K562 (cell line): ENCODE data around the gene AFAP1. TPM values are rescaled to one million over a fixed set of nuclear protein-coding genes. Genes with fewer than 3 reads are reported as not detected.
"Not testable (repeated sequence)": the region's sequence is repeated elsewhere in the genome, so short reads cannot be mapped to it uniquely, and the experiment has no call there.

Experiments
- ATAC-seq: fragments of 200-7000 bp; cut with Tn5 transposase; 3 replicates; pipeline ENCODE4 v1.9.1; 2020; ENCODE audit warnings: moderate library complexity
- BruUV-seq: library from RNA; stranded (reverse); fragments of 400-500 nt; replicated peaks from 2 replicates; lab custom pipeline; 2021; lab: Mats Ljungman, UMichigan
- CTCF ChIA-PET: fragments of 300-600 bp; formaldehyde crosslinking; extraction: SDS; loops from one replicate; lab custom pipeline; 2021; ENCODE audit warnings: low intra/inter-chr PET ratio; lab: Yijun Ruan, JAX
- POLR2A ChIA-PET: fragments of 300-600, 350-650 bp; sonication (Branson Sonifier 250); formaldehyde crosslinking; extraction: SDS; loops from one replicate; lab custom pipeline; 2021; ENCODE audit warnings: antibody characterized with exemption, inconsistent platforms; lab: Yijun Ruan, JAX
- DNase-seq, 4 experiments: peaks; one replicate each; pipeline versions ENCODE4 v3.0.0 to v3.0.0-alpha.2; 2011 to 2018; ENCODE audit warnings: low spot score in 3 of 4, mixed read lengths in 3 of 4; ENCODE audit errors: extremely low read depth in 1 of 4
- FAIRE-seq: peaks from 2 replicates; lab custom pipeline; 2011; peaks lifted over from hg19 to GRCh38; lab: Jason Lieb, UNC
- H2AFZ ChIP-seq: 2 replicates; pipeline ENCODE4 v1.6.0; 2011; ENCODE audit warnings: low read depth, low read length, control low read depth, inconsistent platforms
- H3K27ac ChIP-seq: fragments of 200-600 bp; 3 replicates; pipeline ENCODE4 v1.8.0; 2011; ENCODE audit warnings: low read depth, mild to moderate bottlenecking, control low read depth, inconsistent platforms, low read length, moderate library complexity, mixed read lengths; ENCODE audit errors: extremely low read depth
- H3K27me3 ChIP-seq, 2 experiments: fragments of 300-600 bp in 1 of 2; 2 replicates in 1 of 2; 3 replicates in 1 of 2; pipeline versions ENCODE4 v1.6.0 to v1.8.0; 2011; ENCODE audit warnings: inconsistent platforms in 2 of 2, low read length in 2 of 2, mild to moderate bottlenecking in 1 of 2, mixed read lengths in 1 of 2, moderate library complexity in 1 of 2; ENCODE audit not compliant: control insufficient read depth in 2 of 2, insufficient read depth in 2 of 2
- H3K36me3 ChIP-seq: fragments of 300-600 bp; 3 replicates; pipeline ENCODE4 v1.8.0; 2011; ENCODE audit warnings: mild to moderate bottlenecking, low read length, inconsistent platforms; ENCODE audit not compliant: control insufficient read depth, insufficient read depth
- H3K4me1 ChIP-seq, 2 experiments: fragments of 200-600 bp in 1 of 2; replicated peaks in 1 of 2; 2 replicates in 1 of 2; 3 replicates in 1 of 2; pipeline versions ENCODE4 v1.5.1 to v1.8.0; 2011; ENCODE audit warnings: inconsistent platforms in 2 of 2, low read length in 2 of 2, mild to moderate bottlenecking in 1 of 2, mixed read lengths in 1 of 2, moderate library complexity in 1 of 2; ENCODE audit not compliant: control insufficient read depth in 2 of 2, insufficient read depth in 2 of 2
- H3K4me2 ChIP-seq: 2 replicates; pipeline ENCODE4 v1.6.1; 2011; ENCODE audit warnings: low read length, control low read depth, inconsistent platforms, mixed read lengths; ENCODE audit not compliant: insufficient read depth
- H3K4me3 ChIP-seq: fragments of 200-600 bp; sonication (generic), shearing (Covaris generic); 2 replicates; pipeline ENCODE4 v1.5.1; 2016; ENCODE audit warnings: control low read depth, inconsistent platforms
- H3K79me2 ChIP-seq: fragments of 200-600 bp; 3 replicates; pipeline ENCODE4 v1.8.0; 2011; ENCODE audit warnings: low read length, inconsistent platforms; ENCODE audit not compliant: control insufficient read depth, insufficient read depth
- H3K9ac ChIP-seq, 2 experiments: 2 replicates each; pipeline versions ENCODE4 v1.6.0 to v1.6.1; 2011; ENCODE audit warnings: low read depth in 2 of 2, low read length in 2 of 2, control low read depth in 1 of 2, inconsistent platforms in 1 of 2, mild to moderate bottlenecking in 1 of 2, mixed read lengths in 1 of 2; ENCODE audit not compliant: insufficient read depth in 1 of 2
- H3K9me1 ChIP-seq: one replicate; pipeline ENCODE4 v1.6.0; 2011; ENCODE audit warnings: inconsistent platforms, mild to moderate bottlenecking, low read length, moderate library complexity; ENCODE audit not compliant: control insufficient read depth, insufficient read depth
- H3K9me3 ChIP-seq: replicated peaks from 2 replicates; pipeline ENCODE4 v1.5.1; 2011; ENCODE audit warnings: low read depth, low read length, inconsistent platforms; ENCODE audit not compliant: control insufficient read depth, insufficient read depth
- H4K20me1 ChIP-seq: replicated peaks from 2 replicates; pipeline ENCODE4 v1.6.1; 2011; ENCODE audit warnings: low read length, inconsistent platforms, mixed read lengths; ENCODE audit not compliant: control insufficient read depth, insufficient read depth
- L3MBTL2 ChIP-seq: fragments of 450-650 bp; IDR thresholded peaks from 2 replicates; pipeline ENCODE4 v1.6.1; 2016; ENCODE audit warnings: mild to moderate bottlenecking, moderate library complexity
- MTF1 ChIP-seq: fragments of 250-450 bp; sonication (Bioruptor Pico); IDR thresholded peaks from 2 replicates; pipeline ENCODE4 v1.9.0; 2021; ENCODE audit warnings: moderate library complexity, mild to moderate bottlenecking, inconsistent platforms, borderline replicate concordance
- NR1H2 ChIP-seq: sonication (generic); formaldehyde crosslinking; IDR thresholded peaks from 2 replicates; pipeline ENCODE4 v1.4.0; 2020; ENCODE audit warnings: mild to moderate bottlenecking, missing genetic modification reagents
- TARDBP ChIP-seq: fragments of 450-650 bp; IDR thresholded peaks from 2 replicates; pipeline ENCODE4 v1.6.1; 2016
- ZFP1 ChIP-seq: fragments of 450-650 bp; formaldehyde crosslinking; IDR thresholded peaks from 2 replicates; pipeline ENCODE4 v1.4.0; 2020; ENCODE audit warnings: mild to moderate bottlenecking, mixed read lengths
- WGBS: fragments of 100-300 bp; shearing (Covaris generic); methylation state at CpG from one replicate; pipeline ENCODE4 v1.1.6; 2016; ENCODE audit warnings: low coverage, mixed read lengths; ENCODE audit not compliant: insufficient coverage; ENCODE audit errors: missing lambda C conversion rate; 5-methylcytosine and 5-hydroxymethylcytosine counted together
- in situ Hi-C: fragments of 300-500 bp; cut with MboI; formaldehyde crosslinking; loops from 4 replicates; pipeline ENCODE4 v1.15.0; 2018; ENCODE audit warnings: inconsistent platforms, mixed read lengths
- intact Hi-C: fragments of 100-400 bp; cut with micrococcal nuclease; formaldehyde crosslinking; loops from 2 replicates; pipeline ENCODE4 v1.14.2; 2022
- polyA plus RNA-seq, 8 experiments: library from polyadenylated mRNA; depleted of rRNA in 4 of 8; stranded (reverse) in 5 of 8; unstranded in 3 of 8; fragments of >200 nt; fragmentation: Nextera tagmentation in 2 of 8; fragmentation: Illumina TruSeq in 1 of 8; extraction: Ambion mirVana in 2 of 8; extraction: Trizol in 1 of 8; gene quantifications; 2 replicates each; pipeline versions ENCODE4 v1.2.1 to v1.2.3, GENCODE V29; 2011 to 2014; ENCODE audit warnings: inconsistent platforms in 1 of 8, missing spikeins in 1 of 8
- total RNA-seq, 7 experiments: library from RNA; depleted of rRNA in 6 of 7; stranded (reverse); fragments of >200 nt in 6 of 7; fragmentation: Illumina TruSeq in 2 of 7; extraction: Trizol in 2 of 7; gene quantifications; 2 replicates each; pipeline versions ENCODE4 v1.2.1 to v1.2.3, GENCODE V29; 2011 to 2021; ENCODE audit warnings: low replicate concordance in 1 of 7
- TF ChIP-seq, protein P1 (sequence below): fragments of 250-450 bp; sonication (Bioruptor Pico); IDR thresholded peaks from 2 replicates; pipeline ENCODE4 v1.8.0; 2021; ENCODE audit warnings: mild to moderate bottlenecking, moderate library complexity
- TF ChIP-seq, protein P2 (sequence below): fragments of 250-450 bp; sonication (Bioruptor Pico); IDR thresholded peaks from 2 replicates; pipeline ENCODE4 v1.8.0; 2021; ENCODE audit warnings: borderline replicate concordance, mild to moderate bottlenecking, moderate library complexity; ENCODE audit not compliant: poor library complexity, severe bottlenecking

AFAP1 gene
- total and polyA plus RNA-seq, 9 of the 15 experiments (the other 6 are each of a cell fraction or from before 2014, with no cell fraction given) = 0.07 to 0.42 (median 0.12) TPM; not detected in 1

DNA sequence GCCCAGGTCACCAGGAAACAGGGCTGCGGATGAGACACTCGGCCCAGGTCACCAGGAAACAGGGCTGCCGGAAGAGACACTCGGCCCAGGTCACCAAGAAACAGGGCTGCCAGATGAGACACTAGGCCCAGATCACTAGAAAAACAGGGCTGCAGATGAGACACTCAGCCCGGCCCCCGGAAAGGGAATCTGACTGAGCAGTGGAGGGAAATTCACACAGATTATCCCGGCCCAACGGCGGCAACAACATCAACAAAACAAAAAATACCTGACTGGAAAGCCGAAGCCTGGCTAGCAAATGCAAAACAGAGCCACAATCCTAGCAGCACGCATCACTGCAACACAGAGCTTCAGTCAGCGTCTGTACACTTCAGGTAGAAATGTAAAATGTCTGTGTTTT is 20.7 kb downstream of the AFAP1 start:
- H2AFZ ChIP-seq = no peak overlapping the region
- TF ChIP-seq TARDBP (no peak), L3MBTL2 (no peak), MTF1 (CRISPR knock-in tag) (no peak), NR1H2 (no peak), ZFP1 (CRISPR knock-in tag) (no peak)
- TF ChIP-seq, protein P1, sequence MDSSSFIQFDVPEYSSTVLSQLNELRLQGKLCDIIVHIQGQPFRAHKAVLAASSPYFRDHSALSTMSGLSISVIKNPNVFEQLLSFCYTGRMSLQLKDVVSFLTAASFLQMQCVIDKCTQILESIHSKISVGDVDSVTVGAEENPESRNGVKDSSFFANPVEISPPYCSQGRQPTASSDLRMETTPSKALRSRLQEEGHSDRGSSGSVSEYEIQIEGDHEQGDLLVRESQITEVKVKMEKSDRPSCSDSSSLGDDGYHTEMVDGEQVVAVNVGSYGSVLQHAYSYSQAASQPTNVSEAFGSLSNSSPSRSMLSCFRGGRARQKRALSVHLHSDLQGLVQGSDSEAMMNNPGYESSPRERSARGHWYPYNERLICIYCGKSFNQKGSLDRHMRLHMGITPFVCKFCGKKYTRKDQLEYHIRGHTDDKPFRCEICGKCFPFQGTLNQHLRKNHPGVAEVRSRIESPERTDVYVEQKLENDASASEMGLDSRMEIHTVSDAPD (CRISPR knock-in tag) = no peak
- TF ChIP-seq, protein P2, sequence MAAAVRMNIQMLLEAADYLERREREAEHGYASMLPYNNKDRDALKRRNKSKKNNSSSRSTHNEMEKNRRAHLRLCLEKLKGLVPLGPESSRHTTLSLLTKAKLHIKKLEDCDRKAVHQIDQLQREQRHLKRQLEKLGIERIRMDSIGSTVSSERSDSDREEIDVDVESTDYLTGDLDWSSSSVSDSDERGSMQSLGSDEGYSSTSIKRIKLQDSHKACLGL (CRISPR knock-in tag) = no peak
- TF ChIP-seq, all 486 proteins: peak for 0
- POLR2A ChIA-PET = no interaction called here
- CTCF ChIA-PET = no interaction called here
- Histone ChIP-seq H3K27ac (no peak overlapping the region), H3K4me3 (no peak overlapping the region), H3K4me1 (peaks cover 0 to 9% of the 10 kb centered on the region in 2 experiments; a peak in 1 of 5 replicates), H4K20me1 (no peaks in the 10 kb centered on the region; the same call in 1 of the 2 replicates), H3K9me3 (no peaks in the 10 kb centered on the region), H3K9ac (no peak overlapping the region), H3K79me2 (no peaks in the 10 kb centered on the region), H3K36me3 (no peaks in the 10 kb centered on the region), H3K9me1 (no peaks in the 10 kb centered on the region), H3K4me2 (no peak overlapping the region), H3K27me3 (peaks cover 10 to 34% of the 10 kb centered on the region in 2 experiments; a peak in 4 of 5 replicates)
- intact Hi-C loops = no loop called here
- ATAC-seq (no peak), DNase-seq (no peak), FAIRE-seq (no peak)
- BruUV-seq = no TSS peak
- in situ Hi-C loops = no loop called here
- 22% methylated on average over 11 of the region's 12 CpGs for WGBS

DNA sequence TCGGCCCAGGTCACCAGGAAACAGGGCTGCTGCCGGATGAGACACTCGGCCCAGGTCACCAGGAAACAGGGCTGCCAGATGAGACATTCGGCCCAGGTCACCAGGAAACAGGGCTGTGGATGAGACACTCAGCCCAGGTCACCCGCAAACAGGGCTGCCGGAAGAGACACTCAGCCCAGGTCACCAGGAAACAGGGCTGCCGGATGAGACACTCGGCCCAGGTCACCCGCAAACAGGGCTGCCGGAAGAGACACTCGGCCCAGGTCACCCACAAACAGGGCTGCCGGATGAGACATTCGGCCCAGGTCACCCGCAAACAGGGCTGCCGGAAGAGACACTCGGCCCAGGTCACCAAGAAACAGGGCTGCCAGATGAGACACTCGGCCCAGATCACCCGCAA is 21.5 kb downstream of the AFAP1 start:
- H2AFZ ChIP-seq, H3K9me3 ChIP-seq, CTCF ChIA-PET, DNase-seq, H3K9ac ChIP-seq, BruUV-seq, H3K4me2 ChIP-seq, H3K27ac ChIP-seq, H3K4me3 ChIP-seq, ATAC-seq, H3K79me2 ChIP-seq, in situ Hi-C loops, FAIRE-seq, intact Hi-C loops, H4K20me1 ChIP-seq, H3K4me1 ChIP-seq, POLR2A ChIA-PET, H3K9me1 ChIP-seq, H3K36me3 ChIP-seq: not testable (repeated sequence)
- peaks cover 10 to 34% of the 10 kb centered on the region in 2 experiments; a peak in 4 of 5 replicates for H3K27me3 ChIP-seq
- 20% methylated on average over 17 of the region's 18 CpGs for WGBS
